ENCODE data around the gene ABCC6. TPM values are rescaled to one million over a fixed set of nuclear protein-coding genes. Genes with fewer than 3 reads are reported as not detected.
"Not testable (repeated sequence)": the region's sequence is repeated elsewhere in the genome, so short reads cannot be mapped to it uniquely, and the experiment has no call there.

The ABCC6 gene
- total RNA-seq, 1 experiment from 2014 or later: 1.1 TPM

DNA sequence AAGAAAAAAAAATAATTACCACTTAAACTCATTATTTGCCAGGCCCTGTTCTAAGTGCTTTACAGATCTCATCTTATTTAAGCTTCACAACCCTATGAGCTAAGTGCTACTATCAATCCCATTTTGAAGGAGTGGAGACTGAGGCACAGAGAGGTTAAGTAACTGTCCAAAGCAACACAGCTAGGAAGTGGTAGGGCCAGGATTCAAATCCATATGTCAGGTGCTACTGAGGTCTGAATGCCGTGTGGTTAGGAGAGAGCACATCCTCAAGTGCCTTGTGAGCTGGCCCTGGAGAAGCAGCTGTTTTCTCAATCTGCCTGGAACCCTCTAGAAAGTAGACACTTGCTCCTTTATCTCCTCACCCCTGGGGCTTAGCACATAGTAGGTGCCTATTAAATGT lies 11.9 kb downstream of the ABCC6 start:
- not testable (repeated sequence) for H3K79me1 ChIP-seq (ENCODE audit: insufficient read depth, low read depth, low read length, poor library complexity, severe bottlenecking); H3K27ac ChIP-seq (ENCODE audit: insufficient read length, low read depth, low read length); H2AFZ ChIP-seq (ENCODE audit: low read length); H3K18ac ChIP-seq (ENCODE audit: insufficient read length, low read depth, low read length); H3K9me3 ChIP-seq (ENCODE audit: control insufficient read depth, low read depth, low read length); H3K27me3 Mint-ChIP-seq (ENCODE audit: low read depth); H2BK12ac ChIP-seq (ENCODE audit: insufficient read length, low read depth, low read length); H3K56ac ChIP-seq (ENCODE audit: insufficient read length, low read depth, low read length); H3K4me3 Mint-ChIP-seq; H3K9me3 Mint-ChIP-seq; H3K36me3 Mint-ChIP-seq (ENCODE audit: insufficient read depth in 1 of 3, low read depth in 3 of 3); H4K91ac ChIP-seq (ENCODE audit: insufficient read length, low read depth, low read length); H2BK15ac ChIP-seq (ENCODE audit: low read depth, low read length); H2BK120ac ChIP-seq (ENCODE audit: low read depth, low read length, poor library complexity, severe bottlenecking); H3K9ac ChIP-seq (ENCODE audit: extremely low read depth, insufficient read length, low read length); H3K27me3 ChIP-seq (ENCODE audit: insufficient read depth, low read length); H3T11ph ChIP-seq (ENCODE audit: low read length); H2AK5ac ChIP-seq (ENCODE audit: insufficient read length, low read length); H3K23me2 ChIP-seq (ENCODE audit: insufficient read length, low read depth, low read length, poor library complexity, severe bottlenecking); H2BK5ac ChIP-seq (ENCODE audit: insufficient read length, low read length); H4K8ac ChIP-seq (replicated peaks; ENCODE audit: insufficient read length, low read depth, low read length); H4K20me1 ChIP-seq (ENCODE audit: control insufficient read depth, insufficient read depth, insufficient read length); H3K4me1 ChIP-seq (ENCODE audit: insufficient read depth, low read length); DNase-seq; H3K27ac Mint-ChIP-seq; H4K5ac ChIP-seq (ENCODE audit: insufficient read length, low read depth, low read length); H3K79me2 ChIP-seq (ENCODE audit: insufficient read depth, low read length); H3K4me1 Mint-ChIP-seq; H3K4ac ChIP-seq (ENCODE audit: low read depth, low read length); H3K23ac ChIP-seq (ENCODE audit: insufficient read length, low read depth, low read length); H3K14ac ChIP-seq (ENCODE audit: insufficient read depth, low read length); H3K4me2 ChIP-seq (ENCODE audit: insufficient read depth, insufficient read length, low read length); H2BK20ac ChIP-seq (ENCODE audit: low read depth, low read length, poor library complexity, severe bottlenecking)
- WGBS (ENCODE audit: extremely low coverage, insufficient read length, low lambda C conversion rate): no CpG with 5 or more reads among the region's 1 CpG

DNA sequence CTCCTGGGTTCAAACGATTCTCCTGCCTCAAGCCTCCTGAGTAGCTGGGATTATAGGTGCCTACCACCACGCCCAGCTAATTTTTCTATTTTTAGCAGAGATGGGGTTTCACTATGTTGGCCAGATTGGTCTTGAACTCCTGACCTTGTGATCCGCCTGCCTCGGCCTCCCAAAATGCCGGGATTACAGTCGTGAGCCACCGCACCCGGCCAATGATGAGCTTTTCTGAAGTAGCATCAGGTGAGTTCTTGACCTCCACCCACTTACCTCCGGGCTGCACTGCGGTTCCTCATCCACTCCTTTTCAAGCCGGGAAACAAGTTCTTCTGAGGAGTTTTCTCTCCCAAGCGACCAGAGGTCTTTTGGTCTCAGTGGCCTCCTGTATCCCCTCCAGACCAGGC lies 14.8 kb downstream of the ABCC6 start:
- H3K18ac ChIP-seq (ENCODE audit: insufficient read length, low read depth, low read length); H2BK20ac ChIP-seq (ENCODE audit: low read depth, low read length, poor library complexity, severe bottlenecking); H2AK5ac ChIP-seq (ENCODE audit: insufficient read length, low read length); H2BK12ac ChIP-seq (ENCODE audit: insufficient read length, low read depth, low read length); H3K27me3 Mint-ChIP-seq (ENCODE audit: low read depth); H3T11ph ChIP-seq (ENCODE audit: low read length); H4K91ac ChIP-seq (ENCODE audit: insufficient read length, low read depth, low read length); H4K5ac ChIP-seq (ENCODE audit: insufficient read length, low read depth, low read length); H3K4me1 ChIP-seq (ENCODE audit: insufficient read depth, low read length); H3K14ac ChIP-seq (ENCODE audit: insufficient read depth, low read length); H3K9me3 Mint-ChIP-seq; H3K27ac ChIP-seq (ENCODE audit: insufficient read length, low read depth, low read length); H2AFZ ChIP-seq (ENCODE audit: low read length); H4K8ac ChIP-seq (replicated peaks; ENCODE audit: insufficient read length, low read depth, low read length); H3K27ac Mint-ChIP-seq; H2BK5ac ChIP-seq (ENCODE audit: insufficient read length, low read length); H3K23ac ChIP-seq (ENCODE audit: insufficient read length, low read depth, low read length); H3K56ac ChIP-seq (ENCODE audit: insufficient read length, low read depth, low read length); H3K79me1 ChIP-seq (ENCODE audit: insufficient read depth, low read depth, low read length, poor library complexity, severe bottlenecking); H3K27me3 ChIP-seq (ENCODE audit: insufficient read depth, low read length); H3K79me2 ChIP-seq (ENCODE audit: insufficient read depth, low read length); H3K23me2 ChIP-seq (ENCODE audit: insufficient read length, low read depth, low read length, poor library complexity, severe bottlenecking); H3K4me3 Mint-ChIP-seq; H3K36me3 Mint-ChIP-seq (ENCODE audit: insufficient read depth in 1 of 3, low read depth in 3 of 3); H3K9ac ChIP-seq (ENCODE audit: extremely low read depth, insufficient read length, low read length); H2BK120ac ChIP-seq (ENCODE audit: low read depth, low read length, poor library complexity, severe bottlenecking); H4K20me1 ChIP-seq (ENCODE audit: control insufficient read depth, insufficient read depth, insufficient read length); H3K4ac ChIP-seq (ENCODE audit: low read depth, low read length); H3K9me3 ChIP-seq (ENCODE audit: control insufficient read depth, low read depth, low read length); H2BK15ac ChIP-seq (ENCODE audit: low read depth, low read length); H3K4me2 ChIP-seq (ENCODE audit: insufficient read depth, insufficient read length, low read length); H3K4me1 Mint-ChIP-seq; DNase-seq: not testable (repeated sequence)
- WGBS (ENCODE audit: extremely low coverage, insufficient read length, low lambda C conversion rate): no CpG with 5 or more reads among the region's 12 CpGs
